Liver (tissue), 3 donors: ENCODE measurements around the gene NCAM2.

ENCODE experiments used
- EGR1 ChIP-seq, 2 donors: IDR thresholded peaks; 2 replicates each; pipeline ENCODE4 v1.6.1; 2016 to 2018; ENCODE audit warnings: antibody characterized with exemption in 2 of 2, low read depth in 2 of 2
- FOXA1 ChIP-seq: IDR thresholded peaks from 2 replicates; pipeline ENCODE4 v1.6.1; 2016; ENCODE audit warnings: antibody characterized with exemption
- RAD21 ChIP-seq, 2 donors: IDR thresholded peaks; 2 replicates each; pipeline ENCODE4 v1.6.1; 2016; ENCODE audit warnings: antibody characterized with exemption in 2 of 2, mild to moderate bottlenecking in 2 of 2
- TAF1 ChIP-seq: conservative IDR thresholded peaks from 2 replicates; pipeline ENCODE4 v1.6.1; 2016; ENCODE audit warnings: antibody characterized with exemption, mild to moderate bottlenecking
- YY1 ChIP-seq: IDR thresholded peaks from 2 replicates; pipeline ENCODE4 v1.6.1; 2016; ENCODE audit warnings: antibody characterized with exemption, mild to moderate bottlenecking
- TF ChIP-seq, protein P1 (sequence below): fragments of 150-350 bp; IDR thresholded peaks from 2 replicates; pipeline ENCODE4 v1.5.1; 2017; ENCODE audit warnings: improper control_type of control experiment, low read depth, low read length; ENCODE audit not compliant: missing input control
- TF ChIP-seq, protein P2 (sequence below): IDR thresholded peaks from 2 replicates; pipeline ENCODE4 v1.6.1; 2016; ENCODE audit warnings: antibody characterized with exemption
- TF ChIP-seq, protein P3 (sequence below): IDR thresholded peaks from 2 replicates; pipeline ENCODE4 v1.6.1; 2016; ENCODE audit warnings: antibody characterized with exemption, mild to moderate bottlenecking
- TF ChIP-seq, protein P4 (sequence below): IDR thresholded peaks from 2 replicates; pipeline ENCODE4 v1.6.1; 2016; ENCODE audit warnings: antibody characterized with exemption
- donor health status: healthy.
- donor health status: healthy.

DNA sequence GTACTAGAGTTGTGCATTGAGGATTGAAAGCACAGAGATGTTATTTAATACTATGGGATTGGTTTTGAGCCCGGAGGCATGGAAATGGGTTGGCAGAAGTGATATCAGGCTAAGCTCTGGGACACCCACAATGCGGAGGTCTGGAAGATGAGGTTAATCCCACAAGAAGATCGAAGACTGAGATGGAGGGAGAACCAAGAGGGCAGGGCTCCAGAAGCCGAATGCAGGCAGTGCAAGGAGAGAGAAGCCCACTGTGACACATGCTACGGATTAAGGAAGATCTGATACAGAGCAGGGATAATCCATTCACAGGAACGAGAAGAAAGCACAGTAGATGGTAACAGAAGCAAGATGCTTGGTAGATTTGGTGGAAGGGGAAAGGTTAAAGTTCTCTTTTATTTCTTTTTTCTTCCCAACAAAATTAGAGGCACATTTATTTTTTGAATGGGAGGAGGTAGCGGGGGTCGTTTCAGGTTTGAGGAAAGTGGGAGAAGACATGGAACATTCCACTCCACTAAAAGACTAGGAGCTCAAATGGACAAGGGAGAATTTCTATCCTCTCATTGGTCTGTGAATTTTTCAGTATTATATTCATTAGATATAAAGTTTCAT is 113.2 kb downstream of the NCAM2 start:
- TF ChIP-seq, protein P1, sequence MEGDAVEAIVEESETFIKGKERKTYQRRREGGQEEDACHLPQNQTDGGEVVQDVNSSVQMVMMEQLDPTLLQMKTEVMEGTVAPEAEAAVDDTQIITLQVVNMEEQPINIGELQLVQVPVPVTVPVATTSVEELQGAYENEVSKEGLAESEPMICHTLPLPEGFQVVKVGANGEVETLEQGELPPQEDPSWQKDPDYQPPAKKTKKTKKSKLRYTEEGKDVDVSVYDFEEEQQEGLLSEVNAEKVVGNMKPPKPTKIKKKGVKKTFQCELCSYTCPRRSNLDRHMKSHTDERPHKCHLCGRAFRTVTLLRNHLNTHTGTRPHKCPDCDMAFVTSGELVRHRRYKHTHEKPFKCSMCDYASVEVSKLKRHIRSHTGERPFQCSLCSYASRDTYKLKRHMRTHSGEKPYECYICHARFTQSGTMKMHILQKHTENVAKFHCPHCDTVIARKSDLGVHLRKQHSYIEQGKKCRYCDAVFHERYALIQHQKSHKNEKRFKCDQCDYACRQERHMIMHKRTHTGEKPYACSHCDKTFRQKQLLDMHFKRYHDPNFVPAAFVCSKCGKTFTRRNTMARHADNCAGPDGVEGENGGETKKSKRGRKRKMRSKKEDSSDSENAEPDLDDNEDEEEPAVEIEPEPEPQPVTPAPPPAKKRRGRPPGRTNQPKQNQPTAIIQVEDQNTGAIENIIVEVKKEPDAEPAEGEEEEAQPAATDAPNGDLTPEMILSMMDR = no peak
- TF ChIP-seq, protein P2, sequence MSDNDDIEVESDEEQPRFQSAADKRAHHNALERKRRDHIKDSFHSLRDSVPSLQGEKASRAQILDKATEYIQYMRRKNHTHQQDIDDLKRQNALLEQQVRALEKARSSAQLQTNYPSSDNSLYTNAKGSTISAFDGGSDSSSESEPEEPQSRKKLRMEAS = no peak
- TF ChIP-seq TAF1 (no peak), RAD21 (IDR thresholded peaks at IDR 0.05) (no peak), EGR1 (IDR thresholded peaks at IDR 0.05; ENCODE audit: low read depth in 2 of 2) (no peak), FOXA1 (no peak), YY1 (no peak)
- TF ChIP-seq, protein P3, sequence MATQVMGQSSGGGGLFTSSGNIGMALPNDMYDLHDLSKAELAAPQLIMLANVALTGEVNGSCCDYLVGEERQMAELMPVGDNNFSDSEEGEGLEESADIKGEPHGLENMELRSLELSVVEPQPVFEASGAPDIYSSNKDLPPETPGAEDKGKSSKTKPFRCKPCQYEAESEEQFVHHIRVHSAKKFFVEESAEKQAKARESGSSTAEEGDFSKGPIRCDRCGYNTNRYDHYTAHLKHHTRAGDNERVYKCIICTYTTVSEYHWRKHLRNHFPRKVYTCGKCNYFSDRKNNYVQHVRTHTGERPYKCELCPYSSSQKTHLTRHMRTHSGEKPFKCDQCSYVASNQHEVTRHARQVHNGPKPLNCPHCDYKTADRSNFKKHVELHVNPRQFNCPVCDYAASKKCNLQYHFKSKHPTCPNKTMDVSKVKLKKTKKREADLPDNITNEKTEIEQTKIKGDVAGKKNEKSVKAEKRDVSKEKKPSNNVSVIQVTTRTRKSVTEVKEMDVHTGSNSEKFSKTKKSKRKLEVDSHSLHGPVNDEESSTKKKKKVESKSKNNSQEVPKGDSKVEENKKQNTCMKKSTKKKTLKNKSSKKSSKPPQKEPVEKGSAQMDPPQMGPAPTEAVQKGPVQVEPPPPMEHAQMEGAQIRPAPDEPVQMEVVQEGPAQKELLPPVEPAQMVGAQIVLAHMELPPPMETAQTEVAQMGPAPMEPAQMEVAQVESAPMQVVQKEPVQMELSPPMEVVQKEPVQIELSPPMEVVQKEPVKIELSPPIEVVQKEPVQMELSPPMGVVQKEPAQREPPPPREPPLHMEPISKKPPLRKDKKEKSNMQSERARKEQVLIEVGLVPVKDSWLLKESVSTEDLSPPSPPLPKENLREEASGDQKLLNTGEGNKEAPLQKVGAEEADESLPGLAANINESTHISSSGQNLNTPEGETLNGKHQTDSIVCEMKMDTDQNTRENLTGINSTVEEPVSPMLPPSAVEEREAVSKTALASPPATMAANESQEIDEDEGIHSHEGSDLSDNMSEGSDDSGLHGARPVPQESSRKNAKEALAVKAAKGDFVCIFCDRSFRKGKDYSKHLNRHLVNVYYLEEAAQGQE = no peak
- TF ChIP-seq, protein P4, sequence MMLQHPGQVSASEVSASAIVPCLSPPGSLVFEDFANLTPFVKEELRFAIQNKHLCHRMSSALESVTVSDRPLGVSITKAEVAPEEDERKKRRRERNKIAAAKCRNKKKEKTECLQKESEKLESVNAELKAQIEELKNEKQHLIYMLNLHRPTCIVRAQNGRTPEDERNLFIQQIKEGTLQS = no peak
